ENCODE results near the gene PAEP.

Gene PAEP

GRCh38 chr9:135579889-135580660, 18.5 kb downstream of the PAEP start:
- no peak for DNase-seq (ENCODE audit: low spot score)

GRCh38 chr9:135580664-135581380, 19.3 kb downstream of the PAEP start:
- no peak for DNase-seq (ENCODE audit: low spot score)

- DNase-seq (ENCODE audit: low spot score), result no peak
These were observed 20.3 kb downstream of the PAEP start for GRCh38 chr9:135581636-135582426.

- DNase-seq (ENCODE audit: low spot score), result no peak
These were observed 21.0 kb downstream of the PAEP start for GRCh38 chr9:135582541-135582940.

- no peak for DNase-seq (ENCODE audit: low spot score)
These were observed 21.6 kb downstream of the PAEP start for GRCh38 chr9:135582966-135583687.

- DNase-seq (ENCODE audit: low spot score), result no peak
These were observed 22.1 kb downstream of the PAEP start for GRCh38 chr9:135583688-135584011.

- no peak for DNase-seq (ENCODE audit: low spot score)
These were observed 22.8 kb downstream of the PAEP start for GRCh38 chr9:135584371-135584770.

- DNase-seq (ENCODE audit: low spot score), result no peak
These were observed 23.4 kb downstream of the PAEP start for GRCh38 chr9:135584934-135585333.

- no peak for DNase-seq (ENCODE audit: low spot score)
These were observed 25.1 kb downstream of the PAEP start for GRCh38 chr9:135586601-135587109.

GRCh38 chr9:135587658-135588057, 26.1 kb downstream of the PAEP start:
- DNase-seq (ENCODE audit: low spot score), result no peak

- DNase-seq (ENCODE audit: low spot score), result no peak
These were observed 26.8 kb downstream of the PAEP start for GRCh38 chr9:135588371-135588770.

GRCh38 chr9:135588886-135589595, 27.5 kb downstream of the PAEP start:
- DNase-seq (ENCODE audit: low spot score), result no peak

GRCh38 chr9:135589596-135590485, 28.3 kb downstream of the PAEP start:
- DNase-seq (ENCODE audit: low spot score), result no peak

GRCh38 chr9:135590486-135591079, 29.0 kb downstream of the PAEP start:
- DNase-seq (ENCODE audit: low spot score), result no peak

GRCh38 chr9:135591506-135592330, 30.2 kb downstream of the PAEP start:
- DNase-seq (ENCODE audit: low spot score), result no peak

GRCh38 chr9:135592331-135592590, 30.7 kb downstream of the PAEP start:
- no peak for DNase-seq (ENCODE audit: low spot score)

- DNase-seq (ENCODE audit: low spot score), result no peak
These were observed 31.1 kb downstream of the PAEP start for GRCh38 chr9:135592625-135593024.

GRCh38 chr9:135596211-135596610, 34.7 kb downstream of the PAEP start:
- no peak for DNase-seq (ENCODE audit: low spot score)

GRCh38 chr9:135600296-135600817, 38.8 kb downstream of the PAEP start:
- DNase-seq (ENCODE audit: low spot score), result no peak

All from pons (tissue), 1 donor.